SW480 (cell line): Measurements from ENCODE around the gene UBLCP1.
A peak's percentile ranks its signal among the peaks of the same experiment; 100 is the strongest.

Source experiments
- DNase-seq: peaks from one replicate; pipeline ENCODE4 v3.0.0-alpha.2; 2016; ENCODE audit warnings: low spot score

Gene UBLCP1

GRCh38 chr5:159313197-159313596, 50.1 kb downstream of the UBLCP1 start:
- DNase-seq = no peak

GRCh38 chr5:159316519-159317383, 53.7 kb downstream of the UBLCP1 start:
- DNase-seq = peak; percentile 59

GRCh38 chr5:159317849-159318248, 54.8 kb downstream of the UBLCP1 start:
- DNase-seq = no peak

- DNase-seq = no peak
Measured at GRCh38 chr5:159318448-159318847, 55.4 kb downstream of the UBLCP1 start.

- no peak for DNase-seq
Measured at GRCh38 chr5:159319363-159319762, 56.3 kb downstream of the UBLCP1 start.

GRCh38 chr5:159319832-159320231, 56.7 kb downstream of the UBLCP1 start:
- DNase-seq = no peak

- no peak for DNase-seq
Measured at GRCh38 chr5:159322180-159322579, 59.1 kb downstream of the UBLCP1 start.

- no peak for DNase-seq
Measured at GRCh38 chr5:159324102-159324755, 61.1 kb downstream of the UBLCP1 start.

GRCh38 chr5:159324986-159325385, 61.9 kb downstream of the UBLCP1 start:
- no peak for DNase-seq

- DNase-seq = peak; percentile 46
Measured at GRCh38 chr5:159330131-159330800, 67.2 kb downstream of the UBLCP1 start, which contains the start of gene IL12B. Gene IL12B, minus strand, starts transcription at chr5:159330487. Its CDS starts 3,705 bp downstream, at chr5:159326782.

GRCh38 chr5:159331093-159331973, 68.2 kb downstream of the UBLCP1 start:
- peak; percentile 51 for DNase-seq

GRCh38 chr5:159332800-159333544, 69.9 kb downstream of the UBLCP1 start:
- DNase-seq = no peak

GRCh38 chr5:159333545-159333925, 70.4 kb downstream of the UBLCP1 start:
- no peak for DNase-seq
